ENCODE measurements around the gene DAPK3.

The DAPK3 gene

DNA sequence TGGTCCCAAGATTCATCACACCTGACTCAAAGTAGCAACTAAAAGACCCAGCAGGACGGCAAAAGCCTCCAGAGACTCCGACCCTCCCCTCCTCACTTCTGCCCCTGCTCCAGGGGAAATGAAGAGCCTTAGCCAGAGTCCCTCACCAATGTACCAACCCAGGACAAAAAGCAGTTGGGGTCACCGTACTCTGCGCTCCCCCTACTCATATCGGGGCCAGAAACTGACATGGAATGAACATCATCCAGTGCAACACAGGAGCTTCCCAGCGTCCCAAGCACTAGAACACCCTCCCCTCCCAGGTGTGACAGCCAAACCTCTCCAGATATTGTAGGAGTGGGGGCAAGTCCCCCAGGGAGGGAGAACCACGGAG lies 12.6 kb upstream of the DAPK3 start:
- no peak for TF ChIP-seq GATA3 (IDR thresholded peaks at IDR 0.05; ENCODE audit: low read depth, low read length)
- no peak for TF ChIP-seq GATA2 (IDR thresholded peaks at IDR 0.05; ENCODE audit: low read depth, low read length)

DNA sequence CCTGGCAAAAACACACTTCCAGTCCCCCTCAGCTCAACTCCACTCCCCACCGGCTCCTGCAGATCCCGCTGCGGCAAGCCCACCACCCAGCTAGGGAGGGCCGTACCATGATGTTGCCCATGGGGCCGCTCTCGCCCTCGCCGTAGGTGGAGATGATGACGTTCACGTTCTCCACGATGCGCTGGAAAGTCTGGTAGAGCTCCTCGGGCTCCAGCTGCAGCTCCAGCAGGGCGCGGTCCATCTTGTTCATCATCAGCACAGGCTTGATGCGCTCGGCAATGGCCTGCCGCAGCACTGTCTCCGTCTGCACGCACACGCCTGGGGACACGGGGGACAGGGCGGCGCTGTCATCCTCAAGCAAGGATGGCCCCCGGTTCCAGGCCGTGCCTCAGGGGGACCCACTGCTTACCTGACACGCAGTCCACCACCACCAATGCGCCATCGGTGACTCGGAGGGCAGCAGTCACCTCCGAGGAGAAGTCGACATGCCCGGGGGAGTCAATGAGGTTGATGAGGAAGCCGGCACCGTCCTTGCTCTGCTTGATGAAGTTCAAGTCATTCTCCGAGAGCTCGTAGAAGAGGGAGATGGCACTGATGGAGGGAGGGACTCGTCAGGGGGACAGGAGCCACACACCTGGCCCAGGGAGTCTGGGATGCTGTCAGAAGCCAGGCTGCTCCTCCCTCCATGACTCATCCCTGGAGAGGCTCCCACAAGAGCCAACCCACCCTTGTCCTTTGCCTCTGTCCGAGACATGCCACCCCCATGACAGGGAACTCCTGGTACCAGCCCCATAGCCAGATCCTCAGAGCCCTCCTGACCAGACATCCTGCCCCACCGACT lies 12.0 kb upstream of the DAPK3 start:
- TF ChIP-seq GATA3 (IDR thresholded peaks at IDR 0.05; ENCODE audit: low read depth, low read length) (no peak), GATA2 (IDR thresholded peaks at IDR 0.05; ENCODE audit: low read depth, low read length) (no peak)

DNA sequence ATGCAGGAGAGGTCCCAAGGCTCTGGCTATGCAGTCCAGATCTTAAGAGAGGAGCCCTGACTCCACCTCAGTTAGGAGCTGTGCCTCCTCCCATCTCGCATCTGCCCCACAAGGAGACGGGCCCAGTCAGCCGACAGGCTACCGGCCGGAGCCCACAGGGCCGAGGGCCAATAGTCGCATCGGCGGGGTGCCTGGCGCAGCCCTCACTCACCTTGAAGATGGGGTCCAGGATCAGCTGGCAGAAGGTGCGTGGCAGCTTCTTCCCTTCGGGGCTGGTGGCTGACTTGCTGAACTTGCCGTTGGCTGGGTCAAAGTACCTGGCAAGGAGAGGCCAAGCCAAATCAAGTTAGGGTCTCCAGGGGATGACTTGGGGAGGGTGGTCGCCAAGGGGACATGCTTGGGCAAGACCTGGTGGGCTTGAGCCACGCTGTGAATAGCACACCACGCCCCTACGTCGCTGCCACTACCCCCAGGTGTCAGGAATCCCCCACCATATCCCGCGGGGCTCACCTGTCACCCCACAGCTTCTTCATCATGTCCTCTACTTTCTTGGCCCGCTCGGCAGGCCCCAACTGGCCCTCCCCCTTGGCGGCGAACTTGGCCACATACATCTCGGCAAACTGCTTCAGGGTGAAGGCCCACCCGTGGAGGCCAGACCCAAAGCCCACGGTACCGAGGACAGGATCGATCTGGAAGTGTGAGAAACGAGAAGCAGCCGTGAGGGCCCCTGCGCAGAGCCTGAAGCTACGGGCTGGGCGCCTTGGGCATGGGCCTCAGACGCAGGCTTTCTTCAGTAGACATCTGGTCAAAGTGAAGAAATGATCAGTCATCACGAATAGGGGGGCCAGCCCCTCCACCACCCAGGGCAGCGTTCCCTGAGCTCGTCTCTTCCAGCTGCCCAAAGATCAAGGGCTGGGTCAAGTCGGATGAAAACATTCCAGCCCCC lies 11.1 kb upstream of the DAPK3 start:
- TF ChIP-seq GATA3 (IDR thresholded peaks at IDR 0.05; ENCODE audit: low read depth, low read length) = no peak

DNA sequence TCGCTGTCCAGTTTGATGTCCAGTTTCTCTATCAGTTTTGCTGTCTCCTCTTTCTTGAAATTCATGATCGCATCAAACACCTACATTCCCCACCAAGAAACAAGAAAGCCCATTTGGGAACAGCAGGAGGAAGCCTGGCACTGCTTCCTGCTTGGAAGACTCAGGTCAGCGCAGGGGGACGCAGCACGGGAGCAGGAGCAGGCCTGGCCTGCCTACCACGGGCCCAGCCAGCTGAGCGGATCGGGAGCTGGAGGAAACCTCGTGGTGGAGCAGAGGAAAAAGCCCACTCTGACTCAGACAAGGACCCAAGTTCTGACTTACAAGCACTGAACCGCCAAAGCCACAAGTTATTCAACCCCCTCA lies 10.5 kb upstream of the DAPK3 start:
- TF ChIP-seq GATA3 (IDR thresholded peaks at IDR 0.05; ENCODE audit: low read depth, low read length) (no peak), GATA2 (IDR thresholded peaks at IDR 0.05; ENCODE audit: low read depth, low read length) (no peak)

DNA sequence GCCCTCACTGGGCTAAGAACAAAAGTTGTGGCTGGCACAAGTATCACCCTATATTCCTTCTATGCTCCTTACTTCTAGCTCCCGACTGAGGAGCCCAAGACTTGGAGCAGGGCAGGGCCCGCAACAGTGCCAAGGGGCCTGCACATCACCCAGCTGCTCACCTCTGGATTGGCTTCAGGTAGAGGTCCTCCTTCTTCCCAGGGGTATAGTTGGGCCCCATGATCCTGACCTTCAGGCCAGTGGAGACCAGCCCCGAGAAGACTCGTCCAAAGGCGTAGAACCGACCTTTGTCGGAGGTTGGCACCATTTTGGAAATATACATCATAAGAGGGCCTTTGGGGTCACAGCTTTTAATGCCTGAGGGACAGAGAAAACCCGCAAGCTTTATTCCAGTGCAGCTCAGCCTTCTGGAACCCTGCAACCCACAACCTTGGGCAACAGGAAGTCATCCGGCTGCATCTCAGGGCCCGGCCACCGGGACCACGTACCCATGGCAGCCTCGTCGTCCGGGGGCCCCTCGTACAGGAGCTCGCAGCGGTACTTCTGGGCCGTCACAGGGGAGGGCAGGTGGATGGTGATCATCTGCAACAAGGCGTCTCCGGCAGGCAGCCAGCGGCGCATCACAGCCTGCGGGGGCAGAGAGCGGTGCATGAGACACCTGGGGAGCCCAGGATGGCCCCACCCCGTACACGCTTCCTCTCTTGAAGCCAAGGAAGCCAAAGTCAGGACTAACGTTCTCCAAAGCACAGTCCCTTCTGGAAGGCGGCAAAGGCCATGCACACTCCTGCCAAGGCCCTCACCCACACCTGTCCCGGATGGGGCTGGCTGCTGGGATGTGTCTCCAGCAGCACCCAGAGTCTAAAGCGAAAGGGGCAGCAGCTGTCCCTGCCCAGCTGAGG lies 9.7 kb upstream of the DAPK3 start:
- TF ChIP-seq GATA3 (IDR thresholded peaks at IDR 0.05; ENCODE audit: low read depth, low read length) (no peak), GATA2 (IDR thresholded peaks at IDR 0.05; ENCODE audit: low read depth, low read length) (no peak)

DNA sequence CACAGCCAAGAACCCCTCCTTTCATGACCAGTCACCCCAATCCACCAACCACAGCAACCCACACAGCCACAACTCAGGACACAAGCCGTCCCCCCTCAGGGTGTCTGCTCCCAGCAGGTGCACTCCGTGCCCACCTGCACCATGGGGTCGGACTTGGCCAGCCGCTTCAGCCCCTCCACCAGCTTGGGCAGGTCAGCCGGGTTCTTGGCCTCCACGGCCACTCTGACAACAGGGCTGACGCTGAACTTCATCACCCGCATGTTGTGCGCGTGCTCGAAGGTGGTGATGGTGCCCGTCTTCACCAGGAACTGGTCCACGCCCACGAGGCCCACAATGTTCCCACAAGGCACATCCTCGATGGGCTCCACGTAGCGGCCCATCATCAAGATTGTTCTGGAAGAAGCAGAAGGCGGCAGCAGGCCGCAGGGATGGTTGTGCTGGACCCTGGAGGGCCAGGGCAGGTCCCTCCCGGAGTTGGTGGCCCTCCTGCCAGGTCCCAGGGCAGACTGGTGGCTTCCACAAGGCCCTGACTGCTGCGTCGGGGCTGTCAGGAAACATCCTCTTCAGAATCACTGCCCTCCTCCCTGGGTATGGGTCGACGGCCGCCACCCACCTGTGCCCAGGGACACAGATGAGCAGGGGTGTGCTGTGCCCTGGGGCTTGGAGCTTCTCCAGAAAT lies 8.9 kb upstream of the DAPK3 start:
- no peak for TF ChIP-seq GATA3 (IDR thresholded peaks at IDR 0.05; ENCODE audit: low read depth, low read length)
- TF ChIP-seq GATA2 (IDR thresholded peaks at IDR 0.05; ENCODE audit: low read depth, low read length) = no peak

DNA sequence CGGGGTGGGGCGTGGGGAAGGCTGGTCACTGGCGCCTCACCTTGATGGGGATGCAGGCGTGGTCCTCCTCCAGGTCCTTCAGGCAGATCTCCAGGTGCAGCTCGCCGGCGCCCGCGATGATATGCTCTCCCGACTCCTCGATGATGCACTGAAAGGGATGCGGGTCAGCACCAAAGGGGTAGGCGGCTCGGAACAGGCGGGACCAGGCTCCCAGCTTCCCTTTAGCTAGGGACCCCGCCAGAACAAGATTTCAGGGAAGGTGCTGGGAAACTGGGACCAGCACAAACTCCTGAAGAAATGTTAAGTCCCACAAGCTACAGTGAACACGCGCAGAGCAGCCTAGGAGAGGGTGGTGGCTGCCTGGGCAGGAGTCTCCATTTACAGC lies 8.4 kb upstream of the DAPK3 start:
- TF ChIP-seq GATA3 (IDR thresholded peaks at IDR 0.05; ENCODE audit: low read depth, low read length) (no peak), GATA2 (IDR thresholded peaks at IDR 0.05; ENCODE audit: low read depth, low read length) (no peak)

DNA sequence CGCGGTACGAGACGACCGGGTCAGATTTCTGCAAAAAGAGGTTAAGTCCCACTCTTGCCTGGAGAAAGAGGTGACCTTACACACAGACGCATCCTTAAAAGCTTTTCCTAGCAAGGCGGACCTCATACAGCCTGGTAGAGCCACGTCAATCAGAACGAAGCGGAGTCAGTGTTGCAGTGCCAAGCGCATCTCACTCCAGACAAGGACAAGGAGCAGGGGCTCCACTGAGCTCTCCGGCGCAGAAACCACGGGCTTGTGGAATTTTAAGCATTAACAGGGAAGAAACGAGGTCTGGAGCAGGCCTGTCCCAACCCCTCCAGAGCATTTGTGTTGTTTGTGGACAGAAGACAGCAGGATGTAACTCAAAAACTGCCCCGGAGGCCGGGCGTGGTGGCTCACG lies 7.2 kb upstream of the DAPK3 start:
- no peak for TF ChIP-seq GATA2 (IDR thresholded peaks at IDR 0.05; ENCODE audit: low read depth, low read length)
- no peak for TF ChIP-seq GATA3 (IDR thresholded peaks at IDR 0.05; ENCODE audit: low read depth, low read length)

DNA sequence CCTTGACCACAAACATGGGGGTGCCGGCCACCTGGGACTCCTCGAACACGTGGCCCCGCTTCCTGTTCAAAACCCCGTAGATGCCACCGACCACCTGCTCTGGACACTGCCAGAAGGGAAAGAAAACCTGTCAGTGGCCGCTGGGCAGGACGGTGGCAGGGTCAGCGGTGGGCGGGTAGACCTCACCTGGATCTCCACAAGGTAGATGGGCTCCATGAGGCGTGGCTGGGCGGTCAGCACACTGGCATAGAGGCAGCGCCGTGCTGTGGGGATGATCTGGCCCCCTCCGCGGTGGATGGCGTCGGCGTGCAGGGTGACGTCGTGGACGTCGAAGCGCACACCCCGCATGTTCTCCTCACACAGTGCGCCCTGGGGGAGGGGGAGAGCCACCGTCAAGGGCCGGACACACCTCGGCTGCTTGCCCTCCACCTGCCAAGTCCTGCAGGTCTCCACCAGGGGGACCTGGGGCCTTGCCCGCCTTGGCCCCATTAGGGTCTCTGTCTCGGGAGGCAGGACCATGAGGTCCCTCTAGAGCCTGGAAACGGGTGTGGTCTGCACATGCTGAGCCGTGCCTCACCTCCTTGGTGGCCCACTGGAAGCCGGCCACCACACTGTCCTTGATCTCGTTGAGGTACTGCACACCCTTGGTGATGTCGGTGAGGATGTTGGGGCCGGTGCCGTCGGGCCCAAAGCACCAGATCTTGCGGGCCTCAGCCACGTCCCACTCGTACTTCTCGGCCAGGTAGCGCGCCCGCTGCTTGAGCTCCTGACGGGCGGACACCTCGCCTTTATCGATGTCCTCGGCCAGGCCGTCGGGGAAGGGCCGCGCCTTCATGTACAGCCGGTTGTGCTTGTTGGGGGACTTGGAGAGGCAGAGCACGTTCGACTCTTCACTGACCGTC lies 6.6 kb upstream of the DAPK3 start:
- TF ChIP-seq GATA2 (IDR thresholded peaks at IDR 0.05; ENCODE audit: low read depth, low read length) = no peak
- no peak for TF ChIP-seq GATA3 (IDR thresholded peaks at IDR 0.05; ENCODE audit: low read depth, low read length)

DNA sequence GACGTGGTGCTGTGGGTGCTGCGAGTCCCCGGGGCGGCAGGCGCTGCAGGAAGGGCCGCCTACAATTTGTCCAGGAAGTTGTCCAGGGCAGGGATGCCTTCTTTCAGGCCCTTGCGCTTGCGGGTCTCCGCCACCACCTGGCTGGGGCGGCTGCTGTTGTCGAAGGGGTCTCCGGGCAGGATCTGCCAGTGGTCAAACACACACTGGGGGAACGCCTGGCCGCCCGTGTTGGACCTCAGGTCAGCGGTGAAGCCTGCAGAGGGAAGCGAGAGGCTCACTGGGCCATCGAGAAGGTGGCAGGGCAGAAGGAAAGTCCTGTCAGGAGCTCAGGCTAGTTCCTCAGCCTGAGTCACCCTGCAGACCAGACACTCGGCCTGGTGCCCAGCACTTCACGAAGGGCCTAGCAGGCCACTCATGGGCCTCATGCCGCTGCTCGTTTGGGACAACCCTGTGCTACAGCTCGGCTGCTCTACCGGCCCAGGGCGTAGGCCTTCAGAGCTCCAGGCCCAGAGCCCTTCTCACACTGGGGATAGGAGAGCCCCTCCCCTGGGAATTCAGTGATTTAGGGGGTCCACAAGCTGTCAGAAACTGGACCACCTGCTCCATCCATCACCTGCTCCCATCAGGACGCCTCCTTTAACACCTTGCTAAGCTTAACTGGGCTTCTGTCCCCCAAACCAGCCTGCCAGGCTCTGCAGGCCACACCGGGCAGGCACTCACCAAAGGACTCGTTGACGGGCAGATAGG lies 5.8 kb upstream of the DAPK3 start:
- TF ChIP-seq GATA2 (IDR thresholded peaks at IDR 0.05; ENCODE audit: low read depth, low read length) (no peak), GATA3 (IDR thresholded peaks at IDR 0.05; ENCODE audit: low read depth, low read length) (no peak)

DNA sequence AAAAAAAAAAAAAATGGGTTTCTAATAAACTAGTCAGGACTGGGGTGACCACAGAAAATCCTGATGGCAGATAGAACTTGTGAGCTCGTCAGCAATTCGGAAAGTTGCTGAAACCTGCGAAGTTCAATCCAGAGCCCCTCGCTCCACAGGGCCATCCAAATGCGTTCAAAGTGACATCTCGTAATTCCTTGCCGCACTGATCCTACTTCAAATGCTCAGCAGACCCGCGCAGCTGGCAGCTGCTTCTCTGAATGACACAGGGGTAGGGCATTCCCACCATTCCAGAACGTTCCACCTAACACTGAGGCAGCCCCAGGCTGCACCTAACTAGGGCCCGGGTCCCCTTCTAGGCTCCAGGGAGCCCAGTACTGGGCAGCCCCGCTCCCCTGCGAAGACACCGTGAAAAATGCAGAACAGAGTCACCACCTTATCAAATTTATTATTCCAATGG lies 4.8 kb upstream of the DAPK3 start:
- TF ChIP-seq GATA3 (IDR thresholded peaks at IDR 0.05; ENCODE audit: low read depth, low read length) (no peak), GATA2 (IDR thresholded peaks at IDR 0.05; ENCODE audit: low read depth, low read length) (no peak)

DNA sequence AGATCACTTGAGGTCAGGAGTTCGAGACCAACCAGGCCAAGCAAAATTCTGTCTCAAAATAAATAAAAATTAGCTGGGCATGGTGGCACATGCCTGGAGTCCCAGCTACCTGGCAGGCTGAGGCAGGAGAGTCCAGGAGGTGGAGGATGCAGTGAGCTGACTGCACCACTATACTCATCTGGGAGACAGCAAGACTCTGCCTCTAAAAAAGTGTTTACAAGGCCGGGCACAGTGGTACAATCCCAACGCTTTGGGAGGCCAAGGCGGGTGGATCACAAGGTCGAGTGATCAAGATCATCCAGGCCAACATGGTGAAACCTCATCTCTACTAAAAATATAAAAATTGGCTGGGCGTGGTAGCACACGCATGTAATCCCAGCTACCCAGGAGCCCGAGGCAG lies 4.2 kb upstream of the DAPK3 start:
- no peak for TF ChIP-seq GATA3 (IDR thresholded peaks at IDR 0.05; ENCODE audit: low read depth, low read length)
- no peak for TF ChIP-seq GATA2 (IDR thresholded peaks at IDR 0.05; ENCODE audit: low read depth, low read length)
